HEK293 (cell line): Measurements from ENCODE around the gene KIAA0753.

Source experiments
- CTCF ChIP-seq: fragments of 450-650 bp; formaldehyde crosslinking; IDR thresholded peaks from 2 replicates; pipeline ENCODE4 v1.5.1; 2016; ENCODE audit warnings: missing biosample characterization, missing genetic modification characterization
- MYNN ChIP-seq: fragments of 450-650 bp; formaldehyde crosslinking; IDR thresholded peaks from 2 replicates; pipeline ENCODE4 v1.5.1; 2016; ENCODE audit warnings: missing biosample characterization, missing genetic modification characterization, borderline replicate concordance
- ZFP3 ChIP-seq: fragments of 450-650 bp; formaldehyde crosslinking; IDR thresholded peaks from 2 replicates; pipeline ENCODE4 v1.5.1; 2016; ENCODE audit warnings: low read depth, missing biosample characterization, missing genetic modification characterization
- ZSCAN16 ChIP-seq: fragments of 450-650 bp; formaldehyde crosslinking; IDR thresholded peaks from 2 replicates; pipeline ENCODE4 v1.5.1; 2016; ENCODE audit warnings: missing biosample characterization, missing genetic modification characterization

- TF ChIP-seq ZFP3 (tag by site-specific recombination) (no peak), CTCF (tag by site-specific recombination) (no peak), MYNN (tag by site-specific recombination) (no peak), ZSCAN16 (tag by site-specific recombination) (no peak)
Observed at GRCh38 chr17:6571452-6571781, 69.1 kb downstream of the KIAA0753 start.
